Endothelial cell of umbilical vein (primary cell): ENCODE data around the gene KRT79. TPM values are rescaled to one million over a fixed set of nuclear protein-coding genes. Genes with fewer than 3 reads are reported as not detected.

Experiments
- BruUV-seq: library from RNA; stranded (reverse); fragments of 400-500 nt; replicated peaks from 2 replicates; lab custom pipeline; 2021; lab: Mats Ljungman, UMichigan
- CTCF ChIA-PET: fragments of 300-600, 350-600 bp; sonication (Branson Sonifier 250); formaldehyde crosslinking; loops from one replicate; lab custom pipeline; 2021; ENCODE audit warnings: antibody characterized with exemption, inconsistent platforms; lab: Charles Lee
- POLR2A ChIA-PET: fragments of 300-600, 350-600 bp; sonication (Branson Sonifier 250); formaldehyde crosslinking; loops from one replicate; lab custom pipeline; 2021; ENCODE audit warnings: antibody characterized with exemption, inconsistent platforms; lab: Charles Lee
- DNase-seq: peaks from one replicate; pipeline ENCODE4 v3.0.0-alpha.2; 2011; ENCODE audit warnings: low read depth, low spot score
- FAIRE-seq: peaks from 2 replicates; lab custom pipeline; 2011; peaks lifted over from hg19 to GRCh38; lab: Jason Lieb, UNC
- H2AFZ ChIP-seq: 2 replicates; pipeline ENCODE4 v1.6.0; 2012; ENCODE audit warnings: low read depth, low read length, control low read depth, inconsistent platforms
- H3K27ac ChIP-seq: 2 replicates; pipeline ENCODE4 v1.5.1; 2011; ENCODE audit warnings: low read depth, mild to moderate bottlenecking, control low read depth, low read length, moderate library complexity; ENCODE audit not compliant: insufficient read depth
- H3K27me3 ChIP-seq, 2 experiments: 2 replicates each; pipeline versions ENCODE4 v1.6.0 to v1.6.1; 2011; ENCODE audit warnings: low read length in 2 of 2, mixed read lengths in 1 of 2; ENCODE audit not compliant: control insufficient read depth in 2 of 2, insufficient read depth in 2 of 2
- H3K36me3 ChIP-seq, 2 experiments: 2 replicates in 1 of 2; 3 replicates in 1 of 2; pipeline ENCODE4 v1.5.1; 2011; ENCODE audit warnings: low read length in 2 of 2, mild to moderate bottlenecking in 1 of 2, moderate library complexity in 1 of 2; ENCODE audit not compliant: control insufficient read depth in 2 of 2, insufficient read depth in 2 of 2; ENCODE audit errors: extremely low read depth in 1 of 2
- H3K4me1 ChIP-seq: 3 replicates; pipeline ENCODE4 v1.5.1; 2011; ENCODE audit warnings: mild to moderate bottlenecking, low read length; ENCODE audit not compliant: control insufficient read depth, insufficient read depth; ENCODE audit errors: extremely low read depth
- H3K4me2 ChIP-seq: 2 replicates; pipeline ENCODE4 v1.6.1; 2011; ENCODE audit warnings: low read length, control low read depth, mixed read lengths; ENCODE audit not compliant: insufficient read depth
- H3K4me3 ChIP-seq, 3 experiments: fragments of 200-600 bp in 1 of 3; sonication (generic), shearing (Covaris generic) in 1 of 3; replicated peaks in 1 of 3; 2 replicates each; pipeline ENCODE4 v1.5.1; 2011 to 2016; ENCODE audit warnings: control low read depth in 3 of 3, low read length in 3 of 3, mild to moderate bottlenecking in 2 of 3, inconsistent platforms in 1 of 3, low read depth in 1 of 3, moderate library complexity in 1 of 3; ENCODE audit not compliant: insufficient read depth in 1 of 3
- H3K79me2 ChIP-seq: 2 replicates; pipeline ENCODE4 v1.6.0; 2012; ENCODE audit warnings: low read length, inconsistent platforms; ENCODE audit not compliant: control insufficient read depth, insufficient read depth
- H3K9ac ChIP-seq: replicated peaks from 2 replicates; pipeline ENCODE3; 2011; ENCODE audit warnings: low read length, control low read depth; ENCODE audit not compliant: insufficient read depth; ENCODE audit errors: extremely low read depth
- H3K9me1 ChIP-seq: replicated peaks from 3 replicates; pipeline ENCODE4 v1.6.0; 2011; ENCODE audit warnings: mild to moderate bottlenecking, low read length; ENCODE audit not compliant: control insufficient read depth, insufficient read depth; ENCODE audit errors: extremely low read depth
- H3K9me3 ChIP-seq: replicated peaks from 2 replicates; pipeline ENCODE4 v1.5.1; 2012; ENCODE audit warnings: low read length, inconsistent platforms; ENCODE audit not compliant: control insufficient read depth, insufficient read depth
- H4K20me1 ChIP-seq: replicated peaks from 2 replicates; pipeline ENCODE3; 2011; ENCODE audit warnings: mild to moderate bottlenecking, low read length; ENCODE audit not compliant: control insufficient read depth, insufficient read depth; ENCODE audit errors: extremely low read depth
- EZH2 ChIP-seq: IDR thresholded peaks from 2 replicates; pipeline ENCODE4 v1.6.1; 2012; ENCODE audit warnings: borderline replicate concordance, low read depth, mild to moderate bottlenecking, moderate library complexity, low read length, inconsistent platforms; ENCODE audit not compliant: severe bottlenecking
- FOS ChIP-seq: IDR thresholded peaks from 2 replicates; pipeline ENCODE4 v1.6.1; 2011; ENCODE audit warnings: mild to moderate bottlenecking, low read length, moderate library complexity, borderline replicate concordance; ENCODE audit not compliant: insufficient read depth
- GATA2 ChIP-seq: IDR thresholded peaks from 2 replicates; pipeline ENCODE4 v1.7.0; 2011; ENCODE audit warnings: low read depth, mild to moderate bottlenecking, moderate library complexity, mixed read lengths, low read length; ENCODE audit not compliant: insufficient read length, insufficient read depth
- JUN ChIP-seq: IDR thresholded peaks from 2 replicates; pipeline ENCODE4 v1.6.1; 2011; ENCODE audit warnings: borderline replicate concordance, low read depth; ENCODE audit not compliant: insufficient read length, insufficient read depth
- MYC ChIP-seq: IDR thresholded peaks from one replicate; pipeline ENCODE4 v1.6.1; 2011; ENCODE audit warnings: mild to moderate bottlenecking, low read depth, low read length
- POLR2A ChIP-seq: IDR thresholded peaks from 2 replicates; pipeline ENCODE4 v1.6.1; 2012; ENCODE audit warnings: low read depth, mild to moderate bottlenecking, control low read depth, low read length
- POLR2AphosphoS5 ChIP-seq: IDR thresholded peaks from 2 replicates; pipeline ENCODE4 v1.6.1; 2012; ENCODE audit warnings: low read depth, mild to moderate bottlenecking, control low read depth, low read length, moderate library complexity; ENCODE audit not compliant: insufficient read depth
- dilution Hi-C: fragments of 300-500 bp; cut with MboI; formaldehyde crosslinking; loops from one replicate; pipeline ENCODE4 v1.15.0; 2019; ENCODE audit warnings: low sequenced_read_pairs; ENCODE audit not compliant: extremely low pct_ligation_motif_present
- intact Hi-C: fragments of 100-400 bp; cut with micrococcal nuclease; formaldehyde crosslinking; loops from one replicate; pipeline ENCODE4 v1.10.0; 2022
- polyA plus RNA-seq, 4 experiments: library from polyadenylated mRNA; depleted of rRNA in 3 of 4; stranded (reverse) in 3 of 4; unstranded in 1 of 4; fragments of >200 nt; gene quantifications; 2 replicates each; pipeline versions ENCODE4 v1.2.1 to v1.2.3, GENCODE V29; 2011 to 2012; ENCODE audit warnings: missing spikeins in 1 of 4
- total RNA-seq: library from RNA; stranded (reverse); gene quantifications from 2 replicates; pipeline ENCODE4 v1.2.3, GENCODE V29; 2021
- TF ChIP-seq, protein P1 (sequence below), 2 donors: IDR thresholded peaks; 1 replicate in 1 of 2; 2 replicates in 1 of 2; pipeline ENCODE4 v1.5.1; 2011; ENCODE audit warnings: low read length in 2 of 2, mild to moderate bottlenecking in 2 of 2, moderate library complexity in 2 of 2, control low read depth in 1 of 2, inconsistent platforms in 1 of 2, low read depth in 1 of 2; ENCODE audit not compliant: insufficient read depth in 1 of 2; ENCODE audit errors: extremely low read depth in 1 of 2
- TF ChIP-seq, protein P2 (sequence below): IDR thresholded peaks from 2 replicates; pipeline ENCODE4 v1.6.1; 2011; ENCODE audit not compliant: insufficient read depth, insufficient read length

Gene KRT79
- total and polyA plus RNA-seq, 2 donors (not counting 3 experiments of a cell fraction or from before 2014, with no cell fraction given) = not detected

DNA sequence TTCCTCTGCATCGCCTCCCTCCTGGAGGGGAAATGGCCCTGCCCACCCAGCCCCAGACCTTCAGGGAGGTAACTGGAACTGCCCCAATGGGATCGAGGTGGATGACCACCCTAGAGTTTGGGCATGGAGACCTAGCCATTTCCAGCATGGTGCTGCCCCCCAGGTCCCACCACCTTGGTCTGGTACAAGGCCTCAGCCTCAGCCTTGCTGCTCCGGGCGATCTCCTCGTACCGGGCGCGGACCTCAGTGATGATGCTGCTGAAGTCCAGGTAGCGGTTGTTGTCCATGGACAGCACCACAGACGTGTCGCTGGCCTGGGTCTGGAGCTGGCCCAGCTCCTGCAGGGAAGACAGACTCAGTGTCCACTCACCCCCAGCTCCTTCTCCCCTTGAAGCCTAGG is 10.3 kb upstream of the KRT79 start:
- Histone ChIP-seq H3K79me2 (no peaks in the 10 kb centered on the region), H2AFZ (no peak overlapping the region), H3K9ac (no peak overlapping the region), H3K27me3 (no peaks in the 10 kb centered on the region), H4K20me1 (no peaks in the 10 kb centered on the region), H3K36me3 (no peaks in the 10 kb centered on the region), H3K27ac (no peak overlapping the region), H3K4me3 (no peak overlapping the region), H3K9me1 (no peaks in the 10 kb centered on the region), H3K4me1 (no peaks in the 10 kb centered on the region), H3K4me2 (no peak overlapping the region), H3K9me3 (no peaks in the 10 kb centered on the region)
- no TSS peak for BruUV-seq
- TF ChIP-seq MYC (no peak), FOS (no peak), JUN (no peak), POLR2A (no peak)
- TF ChIP-seq, protein P1, sequence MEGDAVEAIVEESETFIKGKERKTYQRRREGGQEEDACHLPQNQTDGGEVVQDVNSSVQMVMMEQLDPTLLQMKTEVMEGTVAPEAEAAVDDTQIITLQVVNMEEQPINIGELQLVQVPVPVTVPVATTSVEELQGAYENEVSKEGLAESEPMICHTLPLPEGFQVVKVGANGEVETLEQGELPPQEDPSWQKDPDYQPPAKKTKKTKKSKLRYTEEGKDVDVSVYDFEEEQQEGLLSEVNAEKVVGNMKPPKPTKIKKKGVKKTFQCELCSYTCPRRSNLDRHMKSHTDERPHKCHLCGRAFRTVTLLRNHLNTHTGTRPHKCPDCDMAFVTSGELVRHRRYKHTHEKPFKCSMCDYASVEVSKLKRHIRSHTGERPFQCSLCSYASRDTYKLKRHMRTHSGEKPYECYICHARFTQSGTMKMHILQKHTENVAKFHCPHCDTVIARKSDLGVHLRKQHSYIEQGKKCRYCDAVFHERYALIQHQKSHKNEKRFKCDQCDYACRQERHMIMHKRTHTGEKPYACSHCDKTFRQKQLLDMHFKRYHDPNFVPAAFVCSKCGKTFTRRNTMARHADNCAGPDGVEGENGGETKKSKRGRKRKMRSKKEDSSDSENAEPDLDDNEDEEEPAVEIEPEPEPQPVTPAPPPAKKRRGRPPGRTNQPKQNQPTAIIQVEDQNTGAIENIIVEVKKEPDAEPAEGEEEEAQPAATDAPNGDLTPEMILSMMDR (IDR thresholded peaks at IDR 0.05; ENCODE audit: extremely low read depth in 1 of 2, insufficient read depth in 1 of 2, low read depth in 1 of 2, low read length in 2 of 2) = no peak
- intact Hi-C loops (no loop called here), dilution Hi-C loops (no loop called here)
- FAIRE-seq (no peak), DNase-seq (no peak)
- ChIA-PET CTCF (interaction anchor here (0.8 kb wide), 1 partner anchor 35 kb away, joined by 4 read pairs; no protein-coding TSS in a partner anchor), POLR2A (no interaction called here)

DNA sequence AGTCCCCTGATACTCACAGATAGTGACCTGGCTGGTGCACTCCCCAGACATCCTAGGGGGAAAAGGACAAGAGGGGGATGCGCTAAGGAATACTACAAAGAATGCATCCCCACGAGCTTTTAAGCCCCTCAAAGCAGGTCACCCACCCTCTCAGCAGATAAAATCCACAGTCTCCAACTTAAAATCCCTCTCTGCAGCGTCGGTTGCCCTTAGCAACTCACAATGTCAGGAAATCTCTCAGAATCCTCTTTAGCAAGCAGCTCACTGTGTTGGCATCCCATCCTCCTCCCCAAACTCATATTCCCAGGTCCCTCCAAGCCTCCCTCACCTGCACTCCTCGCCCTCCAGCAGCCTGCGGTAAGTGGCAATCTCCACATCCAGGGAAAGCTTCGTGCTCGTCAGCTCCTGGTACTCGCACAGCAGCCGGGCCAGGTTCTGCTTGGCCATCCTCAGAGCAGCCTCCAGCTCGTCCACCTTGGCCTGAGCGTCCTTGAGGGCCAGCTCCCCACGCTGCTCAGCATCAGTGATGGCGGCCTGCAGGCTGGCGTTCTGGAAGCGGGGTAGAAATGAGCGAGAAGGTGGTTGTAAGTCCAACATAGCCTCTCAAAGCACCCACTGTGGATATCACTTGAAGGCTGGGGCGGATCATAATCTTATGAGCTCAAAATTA is 5.5 kb upstream of the KRT79 start:
- no peak for FAIRE-seq
- TF ChIP-seq, protein P1 (IDR thresholded peaks at IDR 0.05; ENCODE audit: extremely low read depth in 1 of 2, insufficient read depth in 1 of 2, low read depth in 1 of 2, low read length in 2 of 2) = no peak
- TF ChIP-seq POLR2A (no peak), POLR2AphosphoS5 (no peak), MYC (no peak), GATA2 (no peak), EZH2 (no peak), FOS (no peak), JUN (no peak)
- TF ChIP-seq, protein P2, sequence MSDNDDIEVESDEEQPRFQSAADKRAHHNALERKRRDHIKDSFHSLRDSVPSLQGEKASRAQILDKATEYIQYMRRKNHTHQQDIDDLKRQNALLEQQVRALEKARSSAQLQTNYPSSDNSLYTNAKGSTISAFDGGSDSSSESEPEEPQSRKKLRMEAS = no peak
- Histone ChIP-seq H3K36me3 (no peaks in the 10 kb centered on the region), H3K4me1 (peaks cover 4% of the 10 kb centered on the region), H3K9ac (no peak overlapping the region), H3K79me2 (no peaks in the 10 kb centered on the region), H3K27me3 (no peaks in the 10 kb centered on the region), H2AFZ (no peak overlapping the region), H3K4me3 (no peak overlapping the region), H3K27ac (no peak overlapping the region), H3K9me1 (no peaks in the 10 kb centered on the region), H3K9me3 (no peaks in the 10 kb centered on the region), H4K20me1 (no peaks in the 10 kb centered on the region), H3K4me2 (no peak overlapping the region)
- no peak for DNase-seq
- no TSS peak for BruUV-seq
- intact Hi-C loops (no loop called here), dilution Hi-C loops (no loop called here)
- CTCF ChIA-PET = interaction anchor here (0.8 to 2.3 kb wide), 3 partner anchors 16 to 31 kb away, joined by 3 to 10 read pairs (median 6); no protein-coding TSS in a partner anchor
- POLR2A ChIA-PET = no interaction called here
